ENCODE data around the gene PPID. TPM values are rescaled to one million over a fixed set of nuclear protein-coding genes. Genes with fewer than 3 reads are reported as not detected.

PPID gene
- total and polyA plus RNA-seq, 2 of the 13 experiments (the other 11 are each of a cell fraction or from before 2014, with no cell fraction given), result 15.4 to 63.4 TPM

- TF ChIP-seq ZFY (CRISPR knock-in tag; IDR thresholded peaks at IDR 0.05) (peak; percentile 28; the same call in 1 of the 2 replicates), POLR2G (IDR thresholded peaks at IDR 0.05; ENCODE audit: low read depth, low read length) (no peak), MBNL3 (CRISPR knock-in tag; conservative IDR thresholded peaks at IDR 0.05) (no peak), HNF1A (IDR thresholded peaks at IDR 0.05; ENCODE audit: low read depth) (no peak), HNF1A (CRISPR knock-in tag; IDR thresholded peaks at IDR 0.05; ENCODE audit: borderline replicate concordance) (peak; percentile 29; the same call in 1 of the 2 replicates), NFIB (CRISPR knock-in tag; IDR thresholded peaks at IDR 0.05; ENCODE audit: borderline replicate concordance) (no peak), PHF8 (CRISPR knock-in tag; IDR thresholded peaks at IDR 0.05) (peak; percentile 38; the same call in 1 of the 2 replicates), ARID2 (CRISPR knock-in tag; IDR thresholded peaks at IDR 0.05; ENCODE audit: borderline replicate concordance) (0 out of 2 replicates have a peak, but pooled peaks have one; percentile 15), CCAR2 (optimal IDR thresholded peaks at IDR 0.05; ENCODE audit: low read depth, low read length) (no peak), PPARG (CRISPR knock-in tag; conservative IDR thresholded peaks at IDR 0.05) (0 out of 2 replicates have a peak, but pooled peaks have one; percentile 3), ZKSCAN1 (IDR thresholded peaks at IDR 0.05; ENCODE audit: low read length) (no peak), ZNF629 (CRISPR knock-in tag; conservative IDR thresholded peaks at IDR 0.05) (0 out of 2 replicates have a peak, but pooled peaks have one; percentile 13), MEIS2 (CRISPR knock-in tag; IDR thresholded peaks at IDR 0.05) (0 out of 2 replicates have a peak, but pooled peaks have one; percentile 23), KLF16 (CRISPR knock-in tag; IDR thresholded peaks at IDR 0.05) (0 out of 4 replicates have a peak, but pooled peaks of 1 of the 2 experiments have one; percentile 35), ARID3A (IDR thresholded peaks at IDR 0.05; ENCODE audit: low read depth, low read length) (no peak), ZBTB20 (CRISPR knock-in tag; IDR thresholded peaks at IDR 0.05; ENCODE audit: borderline replicate concordance, low read depth) (0 out of 2 replicates have a peak, but pooled peaks have one; percentile 37), ZBTB1 (CRISPR knock-in tag; IDR thresholded peaks at IDR 0.05; ENCODE audit: borderline replicate concordance) (no peak), ZNF687 (CRISPR knock-in tag; IDR thresholded peaks at IDR 0.05) (0 out of 2 replicates have a peak, but pooled peaks have one; percentile 8), SIN3A (IDR thresholded peaks at IDR 0.05; ENCODE audit: borderline replicate concordance, low read depth, low read length) (peak; percentile 50; the same call in 1 of the 2 replicates)
Observed at GRCh38 chr4:158769175-158769921, 46.2 kb upstream of the PPID start (continued).

Measured in HepG2 (cell line).